Measurements from ENCODE around the gene CELA2B. TPM values are rescaled to one million over a fixed set of nuclear protein-coding genes. Genes with fewer than 3 reads are reported as not detected.
"Not testable (repeated sequence)": the region's sequence is repeated elsewhere in the genome, so short reads cannot be mapped to it uniquely, and the experiment has no call there.

CELA2B gene
- total and polyA plus RNA-seq, 12 donors = 1.7 to 28.1 (median 7.9) TPM; not detected in 3

DNA sequence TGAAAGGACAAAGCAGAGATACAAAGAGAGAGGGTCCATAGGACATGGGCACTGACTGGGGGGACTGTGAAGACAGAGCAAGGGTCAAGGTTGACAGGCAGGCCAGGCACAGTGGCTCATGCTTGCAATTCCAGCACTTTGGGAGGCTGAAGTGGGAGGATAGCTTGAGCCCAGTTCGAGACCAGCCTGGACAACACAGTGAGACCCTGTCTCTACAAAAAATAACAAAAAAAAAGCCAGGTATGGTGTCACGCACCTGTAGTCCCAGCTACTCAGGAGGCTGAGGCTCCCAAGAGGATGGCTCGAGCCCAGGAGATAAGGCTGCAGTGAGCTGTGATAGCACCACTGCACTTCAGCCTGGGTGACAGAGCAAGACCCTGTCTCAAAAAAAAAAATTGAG is 43.7 kb downstream of the CELA2B start:
- Histone ChIP-seq H3K27me3 (no peaks in the 10 kb centered on the region), H3K9me3 (replicated peaks in 1 of 3) (no peaks in the 10 kb centered on the region), H3K4me1 (replicated peaks in 1 of 2) (peaks cover 6 to 32% of the 10 kb centered on the region in 2 donors), H3K27ac (no peak overlapping the region), H3K36me3 (replicated peaks in 1 of 2) (no peaks in the 10 kb centered on the region), H3K4me3 (no peak overlapping the region)
- 88 to 95% (median 93%) methylated on average over 3 of the region's 3 CpGs for WGBS, 4 donors
- no peak for TF ChIP-seq CTCF (IDR thresholded peaks at IDR 0.05)
- no peak for TF ChIP-seq POLR2A (IDR thresholded peaks at IDR 0.05)
- intact Hi-C loops (cut with DNase I) = no loop called here
- DNase-seq = peak in 3 of 7 donors; percentile 16 to 45 (median 21)

DNA sequence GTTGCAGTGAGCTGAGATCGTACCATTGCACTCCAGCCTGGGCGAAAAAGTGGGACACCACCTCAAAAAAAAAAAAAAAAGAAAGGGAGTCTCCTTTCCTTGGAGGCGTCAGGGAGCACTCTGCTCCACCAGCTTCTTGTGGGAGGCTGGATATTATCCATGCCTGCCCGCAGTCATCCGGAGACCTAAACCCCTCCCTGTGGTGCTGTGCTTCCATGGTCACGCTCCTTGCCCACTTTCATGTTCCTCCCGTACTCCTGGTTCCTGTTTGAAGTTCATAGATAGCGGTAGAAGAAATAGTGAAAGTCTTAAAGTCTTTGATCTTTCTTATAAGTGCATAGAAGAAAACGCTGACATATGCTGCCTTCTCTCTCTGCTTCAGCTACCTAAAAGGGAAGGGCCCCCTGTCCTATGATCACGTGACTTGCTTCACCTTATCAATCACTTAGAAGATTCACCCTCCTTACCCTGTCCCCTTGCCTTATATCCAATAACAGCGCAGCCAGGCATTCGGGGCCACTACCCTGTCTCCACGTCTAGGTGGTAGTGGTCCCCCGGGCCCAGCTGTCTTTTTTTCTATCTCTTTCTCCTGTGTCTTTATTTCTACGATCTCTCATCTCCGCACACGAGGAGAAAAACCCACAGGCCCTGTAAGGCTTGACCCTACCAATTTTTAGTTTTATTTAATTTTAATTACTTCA is 45.5 kb downstream of the CELA2B start:
- intact Hi-C loops (cut with DNase I); H3K9me3 ChIP-seq (replicated peaks in 1 of 3); H3K36me3 ChIP-seq (replicated peaks in 1 of 2); H3K27ac ChIP-seq; H3K27me3 ChIP-seq; H3K4me3 ChIP-seq: not testable (repeated sequence)
- peaks cover 17 to 30% of the 10 kb centered on the region in 2 donors for H3K4me1 ChIP-seq (replicated peaks in 1 of 2)
- WGBS, 4 donors = 76 to 82% (median 81%) methylated on average over 16 to 17 of the region's 17 CpGs
- peak in 3 of 7 donors; percentile 30 to 54 (median 38) for DNase-seq

- Histone ChIP-seq H3K36me3 (replicated peaks in 1 of 2) (no peaks in the 10 kb centered on the region), H3K9me3 (replicated peaks in 1 of 3) (no peaks in the 10 kb centered on the region), H3K27ac (peak overlapping the region in 1 of 5 donors; percentile 94), H3K4me1 (replicated peaks in 1 of 2) (peaks cover 20 to 35% of the 10 kb centered on the region in 2 donors), H3K27me3 (no peaks in the 10 kb centered on the region), H3K4me3 (no peak overlapping the region)
- WGBS, 4 donors = 93 to 100% (median 95%) methylated on average over 4 of the region's 4 CpGs
- TF ChIP-seq CTCF (IDR thresholded peaks at IDR 0.05) = no peak
- no peak for TF ChIP-seq POLR2A (IDR thresholded peaks at IDR 0.05)
- intact Hi-C loops (cut with DNase I) = no loop called here
- peak in 5 of 7 donors; percentile 21 to 62 (median 33) for DNase-seq
These were observed 46.6 kb downstream of the CELA2B start for GRCh38 chr1:15522551-15522950.

GRCh38 chr1:15523104-15524020 is 47.5 kb downstream of the CELA2B start:
- WGBS, 4 donors = 34 to 39% (median 36%) methylated on average over 15 to 18 of the region's 18 CpGs
- no peaks in the 10 kb centered on the region for H3K36me3 ChIP-seq (replicated peaks in 1 of 2)
- intact Hi-C loops (cut with DNase I) = no loop called here
- no peak for TF ChIP-seq CTCF (IDR thresholded peaks at IDR 0.05)
- no peak for TF ChIP-seq POLR2A (IDR thresholded peaks at IDR 0.05)
- peak in 4 of 7 donors; percentile 25 to 65 (median 36) for DNase-seq
- H3K4me3 ChIP-seq = peak overlapping the region in 2 of 4 donors; percentile 67 to 97
- H3K27ac ChIP-seq = peak overlapping the region; percentile 75 to 100 (median 94)
- H3K9me3 ChIP-seq (replicated peaks in 1 of 3) = no peaks in the 10 kb centered on the region
- no peaks in the 10 kb centered on the region for H3K27me3 ChIP-seq
- peaks cover 21 to 39% of the 10 kb centered on the region in 2 donors for H3K4me1 ChIP-seq (replicated peaks in 1 of 2)
